GM19455 (cell line): Measurements from ENCODE around the gene GON7.
"Not testable (repeated sequence)": the region's sequence is repeated elsewhere in the genome, so short reads cannot be mapped to it uniquely, and the experiment has no call there.

Experiments used
- ATAC-seq: cut with Tn5 transposase; IDR thresholded peaks from one replicate; pipeline ENCODE4 v1.9.1; 2021; ENCODE audit not compliant: unreplicated experiment

GON7 gene

GRCh38 chr14:93206793-93207467 is at the start of gene GON7, which contains the start of gene UBR7:
GON7 (minus strand) TSS chr14:93207065; CDS start chr14:93207037, 28 bp downstream.
UBR7 (plus strand) TSS chr14:93207256; CDS start chr14:93207292, 36 bp downstream.
- ATAC-seq: peak; percentile 84

GRCh38 chr14:93249128-93249831 is 42.4 kb upstream of the GON7 start:
- ATAC-seq: no peak

- no peak for ATAC-seq
Measured at GRCh38 chr14:93246534-93246933, 39.7 kb upstream of the GON7 start.

DNA sequence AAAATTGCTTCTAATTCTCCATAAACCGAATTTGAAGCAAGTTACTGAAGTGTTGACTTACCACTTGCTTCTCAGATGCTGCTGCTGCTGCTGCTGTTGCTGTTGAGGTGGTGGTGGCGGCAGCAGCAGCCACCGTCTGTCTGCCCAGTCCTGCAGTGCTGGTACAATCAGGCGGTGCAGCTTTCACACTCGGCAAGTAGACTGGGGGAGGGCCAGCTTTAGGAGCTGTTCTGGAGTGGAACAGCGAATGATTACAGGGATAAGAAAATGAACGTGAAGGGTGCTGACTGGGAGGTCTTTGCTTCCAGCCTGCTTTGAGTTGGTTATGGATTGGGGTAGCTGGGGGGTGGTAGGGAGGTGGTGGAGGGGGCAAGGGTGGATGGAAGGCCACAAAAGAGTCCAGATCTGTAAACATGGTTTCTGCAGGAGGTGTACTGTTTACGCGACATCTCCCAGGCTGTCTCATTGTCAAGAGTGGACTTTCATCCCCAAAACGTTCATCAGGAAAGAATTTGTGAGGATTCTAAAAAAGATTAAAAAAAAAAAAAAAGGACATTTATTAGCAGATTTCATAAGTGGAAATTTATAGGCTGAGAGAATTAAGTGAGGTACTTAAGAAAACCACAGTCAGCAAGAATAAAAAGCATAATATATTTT is 39.0 kb upstream of the GON7 start:
- no peak for ATAC-seq

GRCh38 chr14:93240678-93241000 is 33.8 kb upstream of the GON7 start:
- ATAC-seq: no peak

DNA sequence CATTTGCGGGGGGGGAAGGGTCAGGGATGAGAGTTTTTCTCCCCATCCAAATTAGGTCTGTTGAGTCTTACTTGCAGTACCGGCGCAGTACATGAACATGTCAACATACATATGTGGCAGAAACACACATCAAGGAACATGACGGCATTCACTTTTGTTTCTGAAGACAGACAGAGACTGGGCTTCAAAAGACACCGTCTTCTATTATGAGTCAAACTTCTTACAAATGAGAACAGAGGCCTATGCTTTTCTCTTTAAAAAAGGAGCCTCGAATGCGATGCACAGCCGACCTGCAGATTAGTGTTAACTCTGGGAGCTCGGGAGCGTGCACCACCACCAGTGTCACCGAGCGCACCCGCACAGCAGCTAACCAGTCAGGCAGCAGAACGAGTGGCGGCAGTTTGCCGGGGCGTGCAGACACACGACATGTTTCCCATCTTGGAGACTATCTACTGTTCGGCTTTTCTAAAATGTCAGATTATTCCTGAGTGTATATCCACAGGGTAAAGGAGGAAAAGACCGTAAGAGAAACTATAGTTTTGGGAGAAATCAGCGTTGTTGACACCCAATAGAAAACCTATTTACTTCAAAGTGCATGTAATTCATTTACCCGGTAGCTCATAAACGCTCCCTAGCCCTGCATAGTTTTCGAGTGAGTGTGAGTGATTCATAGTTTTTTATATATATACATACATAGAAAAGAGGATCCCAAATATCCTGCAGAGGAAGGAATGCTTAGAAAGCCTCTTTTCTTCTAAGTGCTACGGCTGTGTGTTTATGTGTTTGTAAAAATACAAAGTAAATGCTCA is 33.2 kb upstream of the GON7 start:
- ATAC-seq: no peak

DNA sequence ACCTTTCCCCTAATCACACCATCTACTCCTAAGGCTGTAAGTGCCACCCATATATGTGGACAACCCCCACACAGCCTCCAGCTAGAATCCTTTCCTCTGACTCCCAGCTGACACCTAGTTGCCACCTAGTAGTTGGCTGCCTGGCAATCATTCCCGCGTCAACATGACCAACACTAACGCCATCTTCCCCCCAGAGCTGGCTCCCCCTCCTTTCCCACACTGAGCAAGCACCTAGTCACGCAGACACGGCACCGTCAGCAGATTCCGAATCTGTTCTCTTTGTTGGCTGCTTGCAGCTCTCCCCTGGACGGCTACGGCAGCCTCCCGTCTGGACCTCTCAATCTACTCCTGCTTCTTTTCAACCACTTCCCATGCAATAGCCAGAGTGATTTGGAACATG is 27.9 kb upstream of the GON7 start:
- no peak for ATAC-seq

GRCh38 chr14:93233078-93233477 is 26.2 kb upstream of the GON7 start:
- ATAC-seq: not testable (repeated sequence)

DNA sequence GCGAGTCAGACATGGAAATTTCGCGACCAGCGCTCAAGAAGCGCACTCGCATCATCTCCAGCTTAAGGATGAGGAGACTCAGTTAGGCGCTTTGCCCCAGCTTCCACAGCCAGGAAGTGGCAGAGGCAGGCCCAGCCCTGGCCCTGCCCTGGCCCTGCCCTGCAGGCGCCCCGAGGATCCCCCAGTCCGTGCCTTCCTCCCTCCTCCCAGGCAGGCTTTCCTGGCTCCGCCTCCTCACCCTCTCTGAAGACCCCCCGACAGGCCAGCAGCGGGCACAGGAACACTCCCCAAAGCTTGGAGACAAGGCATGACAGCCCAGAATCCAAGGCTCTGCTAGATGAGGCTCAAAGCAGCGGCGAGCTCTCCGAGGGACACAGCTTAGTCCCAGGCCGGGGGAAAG is 25.3 kb upstream of the GON7 start:
- no peak for ATAC-seq

DNA sequence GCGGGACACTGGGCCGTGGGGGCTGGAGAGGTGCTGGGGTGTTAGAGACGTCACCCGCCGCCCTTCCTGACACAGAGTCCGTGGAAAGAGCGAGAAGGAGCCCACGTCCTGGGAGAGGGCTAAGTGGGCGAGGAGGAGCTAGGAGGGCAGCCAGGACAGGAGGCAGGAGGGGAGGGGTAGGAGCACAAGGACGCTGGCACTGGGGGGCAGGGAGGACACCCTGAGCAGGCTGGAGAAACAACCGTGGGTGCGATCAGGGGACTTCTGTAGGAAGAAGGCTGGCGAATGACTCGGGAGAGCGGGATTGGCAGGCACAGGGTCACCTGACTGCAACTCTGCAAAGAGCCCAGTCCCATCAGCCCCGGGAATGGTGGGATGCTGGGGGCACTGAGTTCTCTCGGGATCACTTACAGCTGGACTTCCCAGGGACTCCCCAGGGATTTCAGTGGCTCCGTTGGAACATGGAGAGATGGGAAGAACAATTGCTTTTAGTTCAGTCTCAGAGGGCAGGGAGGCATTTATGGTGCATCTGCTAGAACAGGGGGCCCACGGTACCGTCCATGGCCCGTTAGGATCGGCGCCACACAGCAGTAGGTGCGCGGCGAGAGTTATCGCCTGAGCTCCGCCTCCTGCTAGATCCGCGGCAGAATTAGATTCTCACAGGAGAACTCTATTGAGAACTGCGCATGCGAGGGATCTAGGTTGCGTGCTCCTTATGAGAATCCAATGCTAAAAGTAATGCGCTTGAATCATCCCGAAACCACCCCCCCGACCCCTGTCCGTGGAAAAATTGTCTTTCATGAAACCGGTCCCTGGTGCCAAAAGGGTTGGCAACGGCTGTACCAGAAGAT is 24.5 kb upstream of the GON7 start:
- ATAC-seq: no peak

DNA sequence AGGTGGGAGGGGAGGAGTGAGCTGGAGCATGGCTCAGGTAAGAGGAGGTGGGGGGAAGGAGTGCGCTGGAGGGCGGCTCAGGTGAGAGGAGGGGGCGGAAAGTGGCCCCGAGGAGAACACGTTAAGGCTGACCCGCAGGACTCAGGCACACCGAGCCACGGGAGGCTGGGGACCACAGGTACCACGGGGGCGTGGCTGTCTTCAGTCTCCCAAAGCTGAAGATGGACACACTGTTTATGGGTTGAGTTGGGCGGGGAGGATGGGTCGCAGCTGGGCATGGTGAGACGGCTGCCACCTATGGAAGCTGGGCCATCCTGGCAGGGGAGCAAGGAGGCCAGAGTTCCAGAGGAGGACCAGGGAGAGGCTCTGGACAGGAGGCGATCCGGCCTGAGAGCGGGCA is 23.7 kb upstream of the GON7 start:
- no peak for ATAC-seq

- ATAC-seq: no peak
Measured at GRCh38 chr14:93228550-93228949, 21.7 kb upstream of the GON7 start.

- no peak for ATAC-seq
Measured at GRCh38 chr14:93223565-93223964, 16.7 kb upstream of the GON7 start.

DNA sequence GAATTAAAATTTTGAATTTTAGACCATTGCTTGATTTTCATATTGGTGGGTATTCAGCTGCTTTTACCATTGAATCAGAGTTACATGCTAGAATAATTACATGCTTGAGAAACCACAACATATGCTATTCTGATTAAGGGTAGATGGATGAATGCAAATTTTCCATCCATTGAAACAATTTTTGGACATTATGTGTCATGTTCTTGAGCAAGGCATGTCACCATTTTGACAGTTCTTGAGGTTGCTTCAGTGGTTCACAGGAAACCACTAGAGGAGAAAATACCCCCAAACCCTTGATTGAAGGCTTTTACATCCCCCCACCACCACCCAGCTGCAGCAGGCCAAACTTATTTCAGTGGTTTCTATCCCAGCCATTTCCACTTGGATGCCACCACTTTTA is 13.6 kb upstream of the GON7 start:
- ATAC-seq: no peak

GRCh38 chr14:93219103-93219726 is 12.3 kb upstream of the GON7 start:
- no peak for ATAC-seq

DNA sequence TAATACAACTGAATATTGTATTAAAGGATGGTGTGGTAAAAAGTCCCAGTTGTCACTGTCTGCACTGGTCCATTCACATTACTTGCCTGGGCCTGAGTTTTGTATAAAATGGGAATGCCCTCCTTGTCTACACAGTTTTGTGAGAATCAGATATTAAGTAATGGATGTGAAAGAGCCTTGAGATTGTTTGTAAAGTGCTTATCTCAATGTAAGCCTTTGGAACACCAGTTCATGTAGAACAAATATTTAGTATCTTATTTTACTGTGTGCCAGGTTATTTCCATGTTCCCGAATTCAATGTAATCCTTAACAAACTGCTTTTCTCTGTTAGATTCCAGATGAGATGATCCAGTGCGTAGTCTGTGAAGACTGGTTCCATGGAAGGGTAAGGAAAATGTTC is 7.7 kb upstream of the GON7 start:
- no peak for ATAC-seq

GRCh38 chr14:93212432-93212831 is 5.6 kb upstream of the GON7 start:
- ATAC-seq: peak; percentile 63

DNA sequence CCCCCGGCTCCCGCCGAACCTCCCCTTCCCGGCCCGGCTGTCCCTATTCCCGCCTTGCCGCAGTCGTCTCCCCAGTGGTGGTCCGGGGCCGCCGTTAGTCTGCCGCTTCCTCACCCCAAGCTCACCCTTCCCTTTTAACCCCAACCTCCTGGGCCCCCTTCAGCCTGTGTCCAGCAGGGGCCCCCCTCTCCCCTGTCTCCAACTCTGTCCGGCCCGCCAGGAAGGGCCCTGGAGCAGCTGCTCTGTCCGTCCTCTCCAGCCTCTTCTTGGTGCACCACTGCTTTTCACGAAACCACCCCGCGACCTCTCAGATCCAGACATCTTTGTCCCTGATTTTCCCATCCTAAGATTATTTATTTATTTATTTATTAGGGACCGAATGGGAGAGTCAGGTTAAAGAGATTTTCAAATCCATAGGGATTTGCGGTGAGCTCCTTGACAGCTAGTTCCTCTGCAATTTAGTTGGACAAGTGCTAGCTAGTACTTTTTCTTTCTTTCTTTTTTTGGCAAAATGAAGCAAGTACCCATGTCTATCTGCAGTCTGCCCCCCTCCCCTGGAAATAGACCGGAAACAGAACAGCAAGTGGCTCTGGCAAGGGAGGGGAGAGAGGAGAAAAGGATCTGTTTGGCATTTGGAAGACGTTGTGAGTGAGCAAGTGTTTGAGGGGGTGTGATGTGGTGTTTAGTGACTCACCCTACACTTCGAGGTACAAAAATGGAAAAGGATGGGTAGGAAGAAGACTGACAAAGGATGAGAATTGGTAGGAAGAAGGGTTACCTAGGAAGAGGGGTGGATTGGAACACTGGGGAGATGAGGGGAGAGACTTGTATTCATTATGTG is 823 bp upstream of the GON7 start:
- ATAC-seq: peak; percentile 42

- no peak for ATAC-seq
Measured at GRCh38 chr14:93201155-93201704, 5.6 kb downstream of the GON7 start.
